Measurements from ENCODE around the gene DOCK3.
"Not testable (repeated sequence)": the region's sequence is repeated elsewhere in the genome, so short reads cannot be mapped to it uniquely, and the experiment has no call there.

GRCh38 chr3:50665841-50666115 lies 8.9 kb upstream of the DOCK3 start:
- TF ChIP-seq CTCF (IDR thresholded peaks at IDR 0.05; ENCODE audit: insufficient read depth, low read length); POLR2AphosphoS5 (IDR thresholded peaks at IDR 0.05; ENCODE audit: low read depth); REST (IDR thresholded peaks at IDR 0.05; ENCODE audit: insufficient replicate concordance, low read depth); GABPA (IDR thresholded peaks at IDR 0.05; ENCODE audit: low read depth); SPI1 (IDR thresholded peaks at IDR 0.05; ENCODE audit: borderline replicate concordance, low read depth): not testable (repeated sequence)

Data from HL-60 (cell line).